Astrocyte of the spinal cord (primary cell): Measurements from ENCODE around the gene ISLR.

Source experiments
- DNase-seq: peaks from one replicate; pipeline ENCODE4 v3.0.0; 2011; ENCODE audit warnings: low read depth, low spot score
- H3K4me3 ChIP-seq: 2 replicates; pipeline ENCODE4 v1.5.1; 2011; ENCODE audit warnings: low read depth, mild to moderate bottlenecking, low read length, moderate library complexity
- in situ Hi-C: cut with HindIII; loops from 2 replicates; pipeline ENCODE4 v1.10.0; 2017; ENCODE audit warnings: low sequenced_read_pairs
- TF ChIP-seq, protein P1 (sequence below): IDR thresholded peaks from 2 replicates; pipeline ENCODE4 v1.5.1; 2012; ENCODE audit warnings: low read depth, mild to moderate bottlenecking, low read length, inconsistent platforms

ISLR gene

DNA sequence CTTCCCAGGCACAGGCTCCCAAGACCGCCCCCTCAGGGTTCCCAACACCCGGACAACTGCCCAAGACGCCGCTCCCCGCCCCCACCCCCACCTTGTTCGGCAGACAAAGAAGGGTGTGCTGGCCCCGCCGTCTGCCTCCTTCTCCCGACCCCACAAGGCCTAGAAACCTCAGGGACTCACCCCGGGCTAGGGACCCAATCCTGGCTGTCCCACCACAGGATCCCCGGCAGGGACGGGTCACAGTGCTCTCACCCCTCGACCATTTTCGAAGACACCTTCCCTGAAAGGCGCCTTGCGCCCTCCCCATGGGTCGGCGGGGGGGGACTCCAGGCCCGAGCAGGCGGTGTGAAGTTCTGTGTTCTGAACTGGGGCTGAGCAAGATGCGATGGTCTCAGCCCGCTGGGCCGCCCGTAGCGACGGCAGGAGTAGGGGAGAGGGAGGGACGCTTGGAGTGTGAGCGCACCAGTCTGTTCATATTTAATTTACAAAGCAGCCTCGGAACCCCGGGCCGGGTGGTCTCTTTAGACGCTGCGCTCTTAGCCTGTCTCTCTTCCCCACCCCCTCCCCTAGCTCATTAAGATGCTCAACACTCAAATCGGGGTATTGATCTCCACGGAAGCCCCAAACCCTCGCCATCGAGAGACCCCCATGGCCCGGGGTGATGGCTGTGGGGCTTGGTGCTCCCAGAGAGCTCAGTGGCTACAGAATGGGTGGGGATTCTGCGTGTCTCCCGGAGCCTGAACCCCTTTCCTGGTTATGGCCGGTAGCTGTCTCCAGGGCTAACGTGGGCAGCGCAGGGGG lies 44.5 kb upstream of the ISLR start:
- in situ Hi-C loops: no loop called here
- peak overlapping the region; percentile 22 for H3K4me3 ChIP-seq

DNA sequence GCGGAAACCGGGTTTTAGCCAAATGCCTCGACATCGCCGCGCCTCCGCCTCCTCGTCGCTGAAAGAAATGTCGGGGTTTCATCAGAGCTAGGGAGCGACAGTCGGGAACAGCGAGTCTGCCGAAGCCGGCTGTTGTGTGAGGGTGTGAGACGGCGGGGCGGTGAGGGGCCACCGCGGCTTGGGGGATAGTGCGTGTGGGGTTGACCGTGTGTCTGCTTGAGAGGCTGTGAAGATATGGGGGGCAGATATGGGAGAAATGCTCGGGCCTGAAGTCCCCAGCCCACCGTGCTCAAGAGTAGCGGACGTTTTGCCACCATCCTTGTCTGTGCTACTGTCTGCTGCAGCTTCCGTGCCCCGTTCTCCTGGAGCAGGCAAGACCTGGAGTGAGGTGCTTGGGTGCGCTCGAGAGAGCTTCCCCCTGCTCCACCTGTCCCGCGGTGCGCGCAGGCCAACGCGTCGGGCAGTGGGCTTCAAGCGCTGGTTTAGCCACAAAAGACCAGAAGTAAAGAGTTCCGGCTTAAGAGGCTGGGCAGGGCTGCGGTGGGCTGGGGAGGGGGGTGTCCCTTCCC lies 43.8 kb upstream of the ISLR start:
- peak overlapping the region; percentile 22 for H3K4me3 ChIP-seq
- DNase-seq: no peak
- TF ChIP-seq, protein P1, sequence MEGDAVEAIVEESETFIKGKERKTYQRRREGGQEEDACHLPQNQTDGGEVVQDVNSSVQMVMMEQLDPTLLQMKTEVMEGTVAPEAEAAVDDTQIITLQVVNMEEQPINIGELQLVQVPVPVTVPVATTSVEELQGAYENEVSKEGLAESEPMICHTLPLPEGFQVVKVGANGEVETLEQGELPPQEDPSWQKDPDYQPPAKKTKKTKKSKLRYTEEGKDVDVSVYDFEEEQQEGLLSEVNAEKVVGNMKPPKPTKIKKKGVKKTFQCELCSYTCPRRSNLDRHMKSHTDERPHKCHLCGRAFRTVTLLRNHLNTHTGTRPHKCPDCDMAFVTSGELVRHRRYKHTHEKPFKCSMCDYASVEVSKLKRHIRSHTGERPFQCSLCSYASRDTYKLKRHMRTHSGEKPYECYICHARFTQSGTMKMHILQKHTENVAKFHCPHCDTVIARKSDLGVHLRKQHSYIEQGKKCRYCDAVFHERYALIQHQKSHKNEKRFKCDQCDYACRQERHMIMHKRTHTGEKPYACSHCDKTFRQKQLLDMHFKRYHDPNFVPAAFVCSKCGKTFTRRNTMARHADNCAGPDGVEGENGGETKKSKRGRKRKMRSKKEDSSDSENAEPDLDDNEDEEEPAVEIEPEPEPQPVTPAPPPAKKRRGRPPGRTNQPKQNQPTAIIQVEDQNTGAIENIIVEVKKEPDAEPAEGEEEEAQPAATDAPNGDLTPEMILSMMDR: no peak
- in situ Hi-C loops: no loop called here

More for the DNA sequence above, 44.5 kb upstream of the ISLR start:
- peak; percentile 10 for DNase-seq
- TF ChIP-seq, protein P1: no peak

DNA sequence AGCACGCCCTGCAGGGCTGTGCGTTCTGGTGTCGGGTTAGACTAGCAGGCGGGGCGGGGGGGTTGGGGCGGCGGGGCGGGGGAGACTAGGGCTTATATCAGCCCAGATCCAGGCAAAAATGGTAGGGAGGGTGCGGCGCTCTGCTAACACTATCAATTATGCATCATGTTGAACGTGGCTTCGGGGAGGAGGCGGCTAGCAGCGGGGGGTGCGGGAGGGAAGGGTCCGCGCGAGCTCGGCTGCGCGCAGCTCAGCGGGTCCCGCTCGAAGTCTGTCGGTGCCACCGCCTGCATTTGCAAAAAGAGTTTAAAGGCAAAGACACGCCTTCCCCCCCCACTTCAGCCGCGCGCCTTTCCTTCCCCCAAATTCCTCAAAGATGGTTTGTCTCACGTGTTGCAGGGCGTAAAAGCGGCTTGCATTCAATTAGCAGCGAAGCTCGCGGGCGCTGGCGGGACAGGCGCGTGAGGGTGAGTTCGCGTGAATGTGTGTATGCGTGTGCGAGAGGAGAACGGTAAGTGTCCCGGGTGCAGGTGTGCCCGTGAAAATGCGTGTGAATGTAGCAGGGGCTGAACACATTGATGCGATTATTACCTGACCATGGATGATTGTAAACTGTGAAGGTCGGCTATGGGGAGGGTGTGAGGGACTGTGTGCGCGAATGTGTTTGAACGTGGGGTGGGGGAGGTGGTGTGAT lies 43.2 kb upstream of the ISLR start, which contains the start of gene ISLR2:
TSS of gene ISLR2 (plus strand) at position 432 of the 694 bp plus-strand sequence. CDS start 2,169 bp downstream, outside the sequence.
- peak; percentile 28 for DNase-seq
- in situ Hi-C loops: no loop called here
- TF ChIP-seq, protein P1: no peak
- H3K4me3 ChIP-seq: peak within 1 kb of the TSS; percentile 22

DNA sequence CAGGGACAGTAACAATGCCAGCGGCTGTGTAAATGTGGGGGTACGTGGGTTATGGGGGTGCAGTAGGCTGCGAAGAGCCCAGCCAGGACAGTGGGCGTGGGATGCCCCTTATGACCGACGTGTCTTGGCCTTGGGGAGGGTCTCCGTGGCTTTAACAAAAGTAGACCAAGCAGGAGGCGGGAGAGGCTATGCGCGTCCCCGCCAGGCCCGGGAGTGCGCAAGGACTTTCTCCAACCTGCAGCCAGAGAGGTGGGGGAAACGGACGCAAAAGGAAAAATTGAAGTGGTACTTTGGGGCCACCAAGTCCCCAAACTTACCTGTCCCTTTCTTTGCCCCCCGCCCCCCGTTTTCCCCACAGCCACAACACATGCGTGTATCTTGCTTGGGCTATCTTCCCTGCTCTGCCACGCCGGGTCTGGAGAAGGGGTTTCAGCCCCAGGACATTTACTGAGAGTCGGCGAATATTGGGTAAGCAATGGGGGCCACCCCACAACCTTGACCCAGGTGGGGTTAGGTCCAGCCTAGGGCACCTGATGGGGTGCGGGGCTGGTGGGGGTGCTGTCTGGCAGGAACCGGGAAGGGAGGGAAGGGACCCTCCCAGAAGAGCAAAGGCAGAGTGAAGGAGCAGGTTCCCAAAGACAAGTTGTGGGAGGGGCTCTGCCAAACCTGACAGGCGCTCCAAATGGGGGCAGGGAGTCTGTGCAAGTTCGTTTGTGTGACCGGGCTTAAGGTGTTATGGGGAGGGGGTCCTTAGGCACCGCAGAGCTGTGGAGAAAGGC lies 42.5 kb upstream of the ISLR start:
- in situ Hi-C loops: no loop called here
- TF ChIP-seq, protein P1: no peak
- H3K4me3 ChIP-seq: peak overlapping the region; percentile 20
- DNase-seq: no peak

DNA sequence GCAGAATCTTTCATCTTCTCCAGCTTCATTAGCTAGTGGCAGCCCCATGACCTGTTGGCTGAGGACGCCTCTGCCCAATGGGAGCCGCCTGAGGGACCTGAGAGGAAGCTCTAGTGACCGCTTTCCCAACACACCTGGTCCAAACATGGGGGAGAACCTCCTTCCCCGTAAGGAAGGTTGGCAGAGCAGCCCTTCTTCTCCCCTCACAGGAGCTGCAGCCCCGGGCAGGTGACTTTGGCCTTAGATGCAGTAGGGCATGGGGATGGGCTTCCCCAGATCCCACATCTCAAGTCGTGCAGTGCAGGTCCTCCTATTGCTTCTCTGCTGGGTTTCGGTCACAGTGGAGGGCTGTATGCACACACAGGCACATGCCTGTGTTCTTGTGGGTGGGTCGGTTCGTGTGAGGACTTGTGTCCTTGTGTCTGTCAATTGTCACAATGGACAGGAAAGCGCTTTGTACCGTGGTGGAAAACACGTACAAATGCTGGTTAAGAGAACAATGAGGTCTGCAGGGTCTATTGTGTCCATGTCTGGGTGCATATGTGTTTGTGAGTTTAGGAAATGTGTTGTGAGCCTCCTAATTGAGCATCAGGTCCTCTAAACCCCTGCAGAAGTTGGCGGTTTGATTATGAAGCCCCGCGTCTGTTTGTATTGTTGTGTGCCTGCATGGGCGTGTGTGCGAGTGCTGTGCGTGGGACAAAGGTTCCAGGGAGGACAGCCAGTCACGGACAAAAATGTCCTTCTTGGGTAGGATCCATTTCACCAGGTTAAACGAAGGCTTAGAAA lies 41.7 kb upstream of the ISLR start:
- in situ Hi-C loops: no loop called here
- TF ChIP-seq, protein P1: no peak
- no peak for DNase-seq
- no peak overlapping the region for H3K4me3 ChIP-seq
